ENCODE results near the gene BSDC1. TPM values are rescaled to one million over a fixed set of nuclear protein-coding genes. Genes with fewer than 3 reads are reported as not detected.
A peak's percentile ranks its signal among the peaks of the same experiment; 100 is the strongest.

The BSDC1 gene
- total and polyA plus RNA-seq, 10 of the 15 experiments (the other 5 are each of a cell fraction or from before 2014, with no cell fraction given) = 3.0 to 39.7 (median 22.8) TPM

DNA sequence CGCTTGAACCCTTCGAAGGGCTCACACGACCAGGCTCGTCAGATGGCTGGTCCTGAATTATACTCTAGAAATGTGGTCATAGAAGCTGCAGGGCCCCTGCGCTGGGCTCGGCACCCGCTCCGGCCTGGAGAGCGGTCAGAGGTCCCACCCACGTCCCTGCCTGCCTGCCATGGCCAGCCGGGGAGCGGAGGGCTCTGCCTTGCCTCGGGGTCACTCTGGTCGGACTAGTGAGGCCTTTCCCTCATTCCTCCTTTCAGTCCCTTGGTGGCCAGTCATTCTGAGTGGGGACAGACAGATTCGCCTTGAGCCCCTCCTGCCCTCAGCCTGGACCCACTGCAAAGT, 57.7 kb downstream of the BSDC1 start:
- Histone ChIP-seq H3K27ac (ENCODE audit: control insufficient read depth, insufficient read depth) (peak overlapping the region; percentile 81), H3K4me3 (peak overlapping the region; percentile 39; the same call in 1 of the 2 replicates), H3K4me2 (ENCODE audit: control insufficient read depth, insufficient read depth) (peak overlapping the region; percentile 78)

More for the DNA sequence above, 57.7 kb downstream of the BSDC1 start:
- intact Hi-C loops (cut with micrococcal nuclease; ENCODE audit: unreplicated experiment) = loop anchor here (2.0 kb wide), 1 partner anchor 14 kb away; no protein-coding TSS in a partner anchor
- H3K36me3 ChIP-seq (ENCODE audit: control insufficient read depth in 2 of 2, insufficient read depth in 2 of 2, low read length in 1 of 2) = peaks cover 12% of the 10 kb centered on the region in 2 experiments
- ChIA-PET RAD21 (ENCODE audit: unreplicated experiment) (interaction anchor here (0.7 to 3.2 kb wide), 25 partner anchors 7 to 229 kb away, joined by 3 to 30 read pairs (median 4); partner anchors contain the start of genes BSDC1, EIF3I, HDAC1 and KPNA6), SMC1A (ENCODE audit: uncharacterized antibody, unreplicated experiment) (interaction anchor here (0.9 to 3.4 kb wide), 10 partner anchors 8 to 121 kb away, joined by 3 to 16 read pairs (median 6); partner anchors contain the start of gene BSDC1), CTCF (interaction anchor here (1.0 to 2.4 kb wide), 17 partner anchors 13 to 156 kb away, joined by 3 to 17 read pairs (median 4); partner anchors contain the start of genes BSDC1 and CCDC28B), POLR2A (interaction anchor here (0.5 to 3.8 kb wide), 20 partner anchors 11 to 706 kb away, joined by 3 to 46 read pairs (median 4); partner anchors contain the start of genes BSDC1, CCDC28B, HDAC1 and LCK)
- ATAC-seq (no peak), FAIRE-seq (no peak), DNase-seq (ENCODE audit: low read depth, low spot score) (no peak)
- peaks cover 24% of the 10 kb centered on the region for H3K79me2 ChIP-seq (ENCODE audit: control insufficient read depth, insufficient read depth, low read length)
- BruUV-seq (replicated peaks) = no TSS peak
- 5% methylated on average over 15 of the region's 15 CpGs for WGBS (ENCODE audit: insufficient coverage, insufficient replicate concordance, low lambda C conversion rate, missing lambda C conversion rate)
- H4K20me1 ChIP-seq (ENCODE audit: control insufficient read depth, insufficient read depth) = no peaks in the 10 kb centered on the region
- H3K9ac ChIP-seq (ENCODE audit: control insufficient read depth, insufficient read depth, low read length) = peak overlapping the region; percentile 18; the same call in 1 of the 2 replicates
- TF ChIP-seq, protein P1, sequence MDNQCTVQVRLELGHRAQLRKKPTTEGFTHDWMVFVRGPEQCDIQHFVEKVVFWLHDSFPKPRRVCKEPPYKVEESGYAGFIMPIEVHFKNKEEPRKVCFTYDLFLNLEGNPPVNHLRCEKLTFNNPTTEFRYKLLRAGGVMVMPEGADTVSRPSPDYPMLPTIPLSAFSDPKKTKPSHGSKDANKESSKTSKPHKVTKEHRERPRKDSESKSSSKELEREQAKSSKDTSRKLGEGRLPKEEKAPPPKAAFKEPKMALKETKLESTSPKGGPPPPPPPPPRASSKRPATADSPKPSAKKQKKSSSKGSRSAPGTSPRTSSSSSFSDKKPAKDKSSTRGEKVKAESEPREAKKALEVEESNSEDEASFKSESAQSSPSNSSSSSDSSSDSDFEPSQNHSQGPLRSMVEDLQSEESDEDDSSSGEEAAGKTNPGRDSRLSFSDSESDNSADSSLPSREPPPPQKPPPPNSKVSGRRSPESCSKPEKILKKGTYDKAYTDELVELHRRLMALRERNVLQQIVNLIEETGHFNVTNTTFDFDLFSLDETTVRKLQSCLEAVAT (IDR thresholded peaks at IDR 0.05) = peak; percentile 22; the same call in 1 of the 2 replicates
- no peak for TF ChIP-seq BHLHE40 (IDR thresholded peaks at IDR 0.05; ENCODE audit: borderline replicate concordance in 1 of 2, low read depth in 2 of 2, low read length in 1 of 2)
- TF ChIP-seq, protein P2, sequence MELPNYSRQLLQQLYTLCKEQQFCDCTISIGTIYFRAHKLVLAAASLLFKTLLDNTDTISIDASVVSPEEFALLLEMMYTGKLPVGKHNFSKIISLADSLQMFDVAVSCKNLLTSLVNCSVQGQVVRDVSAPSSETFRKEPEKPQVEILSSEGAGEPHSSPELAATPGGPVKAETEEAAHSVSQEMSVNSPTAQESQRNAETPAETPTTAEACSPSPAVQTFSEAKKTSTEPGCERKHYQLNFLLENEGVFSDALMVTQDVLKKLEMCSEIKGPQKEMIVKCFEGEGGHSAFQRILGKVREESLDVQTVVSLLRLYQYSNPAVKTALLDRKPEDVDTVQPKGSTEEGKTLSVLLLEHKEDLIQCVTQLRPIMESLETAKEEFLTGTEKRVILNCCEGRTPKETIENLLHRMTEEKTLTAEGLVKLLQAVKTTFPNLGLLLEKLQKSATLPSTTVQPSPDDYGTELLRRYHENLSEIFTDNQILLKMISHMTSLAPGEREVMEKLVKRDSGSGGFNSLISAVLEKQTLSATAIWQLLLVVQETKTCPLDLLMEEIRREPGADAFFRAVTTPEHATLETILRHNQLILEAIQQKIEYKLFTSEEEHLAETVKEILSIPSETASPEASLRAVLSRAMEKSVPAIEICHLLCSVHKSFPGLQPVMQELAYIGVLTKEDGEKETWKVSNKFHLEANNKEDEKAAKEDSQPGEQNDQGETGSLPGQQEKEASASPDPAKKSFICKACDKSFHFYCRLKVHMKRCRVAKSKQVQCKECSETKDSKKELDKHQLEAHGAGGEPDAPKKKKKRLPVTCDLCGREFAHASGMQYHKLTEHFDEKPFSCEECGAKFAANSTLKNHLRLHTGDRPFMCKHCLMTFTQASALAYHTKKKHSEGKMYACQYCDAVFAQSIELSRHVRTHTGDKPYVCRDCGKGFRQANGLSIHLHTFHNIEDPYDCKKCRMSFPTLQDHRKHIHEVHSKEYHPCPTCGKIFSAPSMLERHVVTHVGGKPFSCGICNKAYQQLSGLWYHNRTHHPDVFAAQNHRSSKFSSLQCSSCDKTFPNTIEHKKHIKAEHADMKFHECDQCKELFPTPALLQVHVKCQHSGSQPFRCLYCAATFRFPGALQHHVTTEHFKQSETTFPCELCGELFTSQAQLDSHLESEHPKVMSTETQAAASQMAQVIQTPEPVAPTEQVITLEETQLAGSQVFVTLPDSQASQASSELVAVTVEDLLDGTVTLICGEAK (IDR thresholded peaks at IDR 0.05; ENCODE audit: borderline replicate concordance) = no peak
- H3K4me1 ChIP-seq (ENCODE audit: control insufficient read depth, insufficient read depth, low read length) = peaks cover 60% of the 10 kb centered on the region
- in situ Hi-C loops (cut with MboI) = no loop called here
- no peak overlapping the region for H2AFZ ChIP-seq (ENCODE audit: control insufficient read depth, low read depth, low read length)
- no peaks in the 10 kb centered on the region for H3K9me3 ChIP-seq (replicated peaks; ENCODE audit: control insufficient read depth, insufficient read depth, low read length)
- H3K27me3 ChIP-seq (replicated peaks in 1 of 2; ENCODE audit: control insufficient read depth in 2 of 2, insufficient read depth in 2 of 2, low read length in 1 of 2) = no peaks in the 10 kb centered on the region

All from GM12878 (cell line).